Transverse colon (tissue), 4 donors: ENCODE data around the gene FRY. TPM values are rescaled to one million over a fixed set of nuclear protein-coding genes. Genes with fewer than 3 reads are reported as not detected.

Source experiments
- DNase-seq: peaks from one replicate; pipeline ENCODE4 v3.0.0-alpha.2; 2019
- H3K27ac ChIP-seq, 4 donors: fragments of 200-600 bp; sonication (generic); 2 replicates each; pipeline ENCODE4 v1.5.1; 2016 to 2018; ENCODE audit warnings: inconsistent platforms in 4 of 4
- H3K27me3 ChIP-seq: fragments of 200-600 bp; sonication (generic); 2 replicates; pipeline ENCODE4 v1.5.1; 2017; ENCODE audit warnings: inconsistent platforms
- H3K36me3 ChIP-seq, 4 donors: fragments of 200-600 bp; sonication (generic); 2 replicates each; pipeline ENCODE4 v1.5.1; 2017 to 2019; ENCODE audit warnings: inconsistent platforms in 4 of 4
- H3K4me1 ChIP-seq, 4 donors: fragments of 200-600 bp; sonication (generic); 2 replicates each; pipeline ENCODE4 v1.5.1; 2017 to 2020; ENCODE audit warnings: inconsistent platforms in 4 of 4
- H3K4me3 ChIP-seq, 4 donors: fragments of 200-600 bp; sonication (generic); 1 replicate in 1 of 4; 2 replicates in 3 of 4; pipeline versions ENCODE4 v1.5.1 to v1.6.1; 2017 to 2019; ENCODE audit warnings: inconsistent platforms in 4 of 4
- H3K9me3 ChIP-seq, 2 donors: fragments of 200-600 bp; sonication (generic); 2 replicates each; pipeline ENCODE4 v1.5.1; 2017 to 2019; ENCODE audit warnings: inconsistent platforms in 2 of 2
- CTCF ChIP-seq, 5 experiments: fragments of 200-600 bp in 3 of 5; fragments of 450-650 bp in 2 of 5; sonication (generic) in 3 of 5; IDR thresholded peaks; 1 replicate in 2 of 5; 2 replicates in 3 of 5; pipeline ENCODE4 v1.5.1; 2016 to 2017; ENCODE audit warnings: antibody characterized with exemption in 5 of 5, inconsistent platforms in 3 of 5, mild to moderate bottlenecking in 2 of 5, moderate library complexity in 1 of 5
- EP300 ChIP-seq: sonication (generic); formaldehyde crosslinking; IDR thresholded peaks from one replicate; pipeline ENCODE4 v1.6.1; 2017; ENCODE audit warnings: antibody characterized with exemption, low read depth
- POLR2A ChIP-seq: fragments of 450-650 bp; IDR thresholded peaks from one replicate; pipeline ENCODE4 v1.6.1; 2016; ENCODE audit warnings: antibody characterized with exemption, mild to moderate bottlenecking, moderate library complexity
- POLR2AphosphoS5 ChIP-seq, 3 donors: sonication (generic); formaldehyde crosslinking; IDR thresholded peaks; one replicate each; pipeline ENCODE4 v1.6.1; 2016; ENCODE audit warnings: antibody characterized with exemption in 3 of 3
- WGBS, 2 donors: methylation state at CpG; one replicate each; pipeline ENCODE4 v1.1.5; 2018; ENCODE audit warnings: low coverage in 1 of 2; 5-methylcytosine and 5-hydroxymethylcytosine counted together
- in situ Hi-C, 4 donors: fragments of 200-750 bp; cut with MboI; loops; one replicate each; pipeline versions ENCODE4 v1.15.0 to v1.15.1; 2017; ENCODE audit warnings: low sequenced_read_pairs in 3 of 4, low pct_ligation_motif_present in 1 of 4, low pct_unique_long_range_greater_than_20kb in 1 of 4
- intact Hi-C: fragments of 100-400 bp; cut with DNase I; formaldehyde crosslinking; loops from one replicate; pipeline ENCODE4 v1.15.1; 2023; ENCODE audit warnings: low total_unique reads
- total RNA-seq, 4 donors: library from RNA; depleted of rRNA; stranded (reverse); fragments of >200 nt; gene quantifications; one replicate each; pipeline ENCODE4 v1.1.0, GENCODE V29; 2016

The FRY gene
- total RNA-seq, 4 donors from 2014 or later: 6.7 to 42.6 (median 12.4) TPM

- in situ Hi-C loops: loop anchor here in 1 of 4 donors (25.0 kb wide), 1 partner anchor 296 kb away; the partner anchor contains the start of genes BRCA2 and ZAR1L
- no peak for TF ChIP-seq POLR2AphosphoS5 (IDR thresholded peaks at IDR 0.05)
- Histone ChIP-seq H3K4me3 (no peak overlapping the region), H3K4me1 (no peaks in the 10 kb centered on the region), H3K36me3 (no peaks in the 10 kb centered on the region), H3K27ac (no peak overlapping the region), H3K9me3 (no peaks in the 10 kb centered on the region), H3K27me3 (no peaks in the 10 kb centered on the region)
- no peak for DNase-seq
- intact Hi-C loops: no loop called here
- WGBS, 2 donors: 75 to 87% methylated on average over 4 of the region's 4 CpGs
Observed at GRCh38 chr13:32016631-32017030, 14.9 kb upstream of the FRY start.

DNA sequence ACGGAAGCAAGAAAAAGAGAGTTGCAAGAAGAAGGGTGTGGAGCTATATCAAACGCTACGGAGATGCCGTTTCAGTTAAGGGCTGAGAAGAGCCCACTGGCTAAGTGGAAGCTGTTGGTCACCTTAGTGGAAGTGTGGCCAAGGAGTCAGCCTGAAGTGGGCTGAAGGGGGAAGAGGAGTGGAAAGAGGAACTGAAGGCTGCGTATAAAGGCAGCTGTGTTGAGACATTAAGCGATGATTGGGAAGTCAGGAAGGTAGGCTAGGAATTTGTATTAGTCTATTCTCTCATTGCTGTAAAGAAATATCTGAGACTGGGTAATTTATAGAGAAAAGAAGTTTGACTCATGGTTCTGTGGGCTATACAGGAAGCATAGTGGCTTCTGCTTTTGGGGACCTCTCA, 14.1 kb upstream of the FRY start:
- Histone ChIP-seq H3K9me3 (no peaks in the 10 kb centered on the region), H3K27ac (no peak overlapping the region), H3K27me3 (no peaks in the 10 kb centered on the region), H3K4me1 (no peaks in the 10 kb centered on the region), H3K36me3 (no peaks in the 10 kb centered on the region), H3K4me3 (no peak overlapping the region)
- no peak for TF ChIP-seq POLR2A
- TF ChIP-seq CTCF (IDR thresholded peaks at IDR 0.05): no peak
- no peak for TF ChIP-seq EP300
- DNase-seq: no peak
- WGBS, 2 donors: 72 to 77% methylated on average over 6 of the region's 6 CpGs
- intact Hi-C loops: no loop called here
- in situ Hi-C loops: loop anchor here in 1 of 4 donors (25.0 kb wide), 1 partner anchor 295 kb away; the partner anchor contains the start of genes BRCA2 and ZAR1L

GRCh38 chr13:32019612-32020233, 11.9 kb upstream of the FRY start:
- TF ChIP-seq EP300: no peak
- TF ChIP-seq POLR2AphosphoS5 (IDR thresholded peaks at IDR 0.05): no peak
- no peak for TF ChIP-seq POLR2A
- TF ChIP-seq CTCF (IDR thresholded peaks at IDR 0.05): peak; percentile 52 to 67 (median 62)
- Histone ChIP-seq H3K27ac (no peak overlapping the region), H3K4me1 (no peaks in the 10 kb centered on the region), H3K9me3 (no peaks in the 10 kb centered on the region), H3K4me3 (no peak overlapping the region), H3K36me3 (no peaks in the 10 kb centered on the region), H3K27me3 (no peaks in the 10 kb centered on the region)
- DNase-seq: peak; percentile 25
- intact Hi-C loops: loop anchor here (10.0 kb wide), 1 partner anchor 145 kb away; no protein-coding TSS in a partner anchor
- in situ Hi-C loops: loop anchor here in 3 of 4 donors (10.0 to 25.0 kb wide), 2 partner anchors 285 to 293 kb away; partner anchors contain the start of genes BRCA2 (in 1 of the 3) and ZAR1L (in 1 of the 3)
- 24 to 28% methylated on average over 6 of the region's 6 CpGs for WGBS, 2 donors

DNA sequence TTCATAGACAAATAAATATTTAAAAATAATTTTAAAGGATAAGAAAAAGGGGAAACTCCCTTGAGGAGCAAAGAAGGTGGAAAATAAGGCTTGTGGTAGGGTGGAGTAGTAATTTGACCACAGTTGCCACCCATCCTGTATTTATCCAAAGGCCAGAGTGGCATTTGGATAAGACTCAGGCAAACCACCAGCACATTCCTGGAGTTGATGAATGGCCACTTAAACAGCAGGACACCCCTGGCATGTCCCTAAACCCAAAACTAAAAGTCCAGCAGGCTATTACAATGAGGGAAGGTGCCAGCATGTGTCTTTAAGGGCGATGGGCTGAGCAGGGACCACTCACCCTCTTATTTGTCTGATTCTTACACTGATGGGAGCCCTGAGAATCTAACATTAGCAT, 9.8 kb upstream of the FRY start:
- Histone ChIP-seq H3K4me1 (no peaks in the 10 kb centered on the region), H3K4me3 (no peak overlapping the region), H3K27me3 (no peaks in the 10 kb centered on the region), H3K9me3 (no peaks in the 10 kb centered on the region), H3K27ac (no peak overlapping the region), H3K36me3 (no peaks in the 10 kb centered on the region)
- intact Hi-C loops (loop anchor here (10.0 kb wide), 1 partner anchor 143 kb away; no protein-coding TSS in a partner anchor), in situ Hi-C loops (loop anchor here in 3 of 4 donors (10.0 to 25.0 kb wide), 2 partner anchors 283 to 291 kb away; partner anchors contain the start of genes BRCA2 (in 1 of the 3) and ZAR1L (in 1 of the 3))
- DNase-seq: no peak
- no peak for TF ChIP-seq CTCF (IDR thresholded peaks at IDR 0.05)
- no peak for TF ChIP-seq POLR2AphosphoS5 (IDR thresholded peaks at IDR 0.05)
- TF ChIP-seq EP300: no peak
- no peak for TF ChIP-seq POLR2A
- WGBS, 2 donors: 84% methylated on average over 1 of the region's 1 CpG; no CpG with 5 or more reads in 1 of the 2 donors
